ENCODE results near the gene PITPNM3.
"Not testable (repeated sequence)": the region's sequence is repeated elsewhere in the genome, so short reads cannot be mapped to it uniquely, and the experiment has no call there.

Gene PITPNM3

DNA sequence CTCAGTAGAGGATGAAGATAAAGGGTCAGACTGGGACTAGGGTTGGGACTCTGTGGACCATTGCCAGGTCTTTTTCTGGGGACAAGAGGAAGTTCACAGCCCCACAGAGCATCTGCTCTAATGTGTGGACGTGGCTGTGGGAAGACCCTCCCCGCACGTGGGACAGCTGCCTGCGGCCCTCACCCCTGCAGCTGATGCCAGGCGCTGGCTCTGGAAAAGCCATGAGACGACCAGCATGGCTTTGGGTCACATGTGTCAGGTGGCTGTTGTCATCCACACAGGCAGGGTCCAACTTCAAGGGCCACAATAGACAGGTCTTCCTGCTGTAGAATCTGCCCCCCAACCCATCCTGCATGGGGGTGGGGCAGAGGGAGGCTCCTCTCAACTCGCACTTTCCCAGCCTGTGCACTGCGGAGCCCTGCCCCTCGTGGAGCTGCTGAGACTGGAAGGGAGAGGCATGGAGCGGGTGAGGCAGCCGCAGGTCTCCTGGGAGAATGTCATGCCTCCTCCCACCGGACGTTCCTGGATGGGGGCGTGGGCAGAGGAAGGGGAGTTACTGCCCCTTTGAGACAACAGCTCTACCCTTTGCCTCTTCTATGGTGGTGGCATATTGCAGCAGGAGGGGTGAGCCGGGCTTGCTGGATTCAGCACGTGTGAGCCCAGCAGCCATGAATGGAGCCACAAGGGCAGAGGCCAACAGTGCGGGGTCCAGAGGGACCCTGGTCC lies 58.7 kb downstream of the PITPNM3 start:
- no peak for DNase-seq

DNA sequence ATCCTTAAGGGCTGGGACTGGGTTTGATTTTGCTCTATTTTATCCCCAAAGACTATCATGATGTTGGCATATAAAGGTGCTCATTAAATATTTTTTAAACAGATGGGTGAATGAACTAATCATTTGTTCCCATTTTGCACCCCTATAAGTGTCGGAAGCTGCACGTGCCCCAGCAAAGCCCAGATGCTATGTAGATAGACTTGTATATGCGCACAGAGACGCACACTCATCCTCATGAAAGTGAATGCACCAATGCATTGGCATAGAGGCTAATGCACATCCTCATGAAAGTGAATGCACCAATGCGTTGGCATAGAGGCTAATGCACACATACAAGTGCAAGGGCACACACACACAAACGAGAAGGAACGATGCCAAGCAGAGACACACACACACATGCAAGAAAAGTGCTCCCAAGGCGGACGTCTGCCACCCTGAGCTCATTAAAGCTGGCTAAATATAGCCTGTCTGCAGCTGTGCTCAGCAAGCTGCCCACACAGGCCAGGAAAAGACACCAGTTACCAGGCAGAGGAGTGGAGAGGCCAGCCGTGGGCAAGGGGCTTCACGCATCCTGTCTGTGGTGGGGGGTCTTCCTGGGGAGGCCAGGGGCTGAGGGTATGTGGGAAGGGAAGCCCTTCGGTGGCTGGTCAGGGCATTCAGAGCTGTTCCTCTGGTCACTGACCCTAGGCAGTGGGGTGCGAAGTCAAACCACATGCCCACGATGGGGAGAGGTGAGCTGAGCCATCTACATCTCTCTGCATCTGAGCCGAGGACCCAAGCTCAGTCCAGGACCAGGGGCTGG lies 59.5 kb downstream of the PITPNM3 start:
- no peak for DNase-seq

GRCh38 chr17:6496116-6496481 lies 60.3 kb downstream of the PITPNM3 start:
- DNase-seq, result no peak

DNA sequence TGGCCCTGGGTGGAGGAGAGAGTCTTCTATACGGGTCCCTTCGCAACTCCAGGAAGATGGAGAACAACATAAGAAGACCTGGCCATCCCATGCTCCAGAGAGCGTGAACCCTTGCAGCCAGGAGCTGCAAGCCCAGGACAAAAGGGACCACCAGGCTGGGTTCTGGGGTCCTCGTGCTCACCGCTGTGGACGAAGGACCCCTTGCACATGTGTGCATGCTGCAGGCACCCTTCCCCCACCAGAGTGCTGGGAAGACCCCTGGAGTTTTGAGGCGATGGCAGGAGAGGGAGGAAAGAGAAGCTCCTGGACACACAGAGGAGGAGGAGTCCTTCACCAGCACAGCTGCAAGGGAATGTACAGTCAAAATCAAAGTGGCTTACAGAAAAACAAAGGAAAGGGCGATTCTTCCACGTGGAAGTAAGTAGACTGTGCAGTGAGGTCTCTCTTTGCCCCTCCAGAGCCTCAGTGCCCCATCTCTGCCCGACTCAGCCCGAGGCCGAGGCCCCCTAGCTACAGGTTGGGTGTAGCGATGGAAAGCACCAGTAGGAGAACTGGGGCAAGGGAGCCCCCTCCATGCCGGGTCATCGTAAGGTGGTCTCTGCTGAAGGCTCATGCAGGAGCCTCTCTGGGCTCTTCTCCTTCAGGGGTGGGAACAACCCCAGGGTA lies 60.8 kb downstream of the PITPNM3 start:
- DNase-seq, result no peak

- no peak for DNase-seq
Measured at GRCh38 chr17:6494239-6494941, 62.0 kb downstream of the PITPNM3 start.

DNA sequence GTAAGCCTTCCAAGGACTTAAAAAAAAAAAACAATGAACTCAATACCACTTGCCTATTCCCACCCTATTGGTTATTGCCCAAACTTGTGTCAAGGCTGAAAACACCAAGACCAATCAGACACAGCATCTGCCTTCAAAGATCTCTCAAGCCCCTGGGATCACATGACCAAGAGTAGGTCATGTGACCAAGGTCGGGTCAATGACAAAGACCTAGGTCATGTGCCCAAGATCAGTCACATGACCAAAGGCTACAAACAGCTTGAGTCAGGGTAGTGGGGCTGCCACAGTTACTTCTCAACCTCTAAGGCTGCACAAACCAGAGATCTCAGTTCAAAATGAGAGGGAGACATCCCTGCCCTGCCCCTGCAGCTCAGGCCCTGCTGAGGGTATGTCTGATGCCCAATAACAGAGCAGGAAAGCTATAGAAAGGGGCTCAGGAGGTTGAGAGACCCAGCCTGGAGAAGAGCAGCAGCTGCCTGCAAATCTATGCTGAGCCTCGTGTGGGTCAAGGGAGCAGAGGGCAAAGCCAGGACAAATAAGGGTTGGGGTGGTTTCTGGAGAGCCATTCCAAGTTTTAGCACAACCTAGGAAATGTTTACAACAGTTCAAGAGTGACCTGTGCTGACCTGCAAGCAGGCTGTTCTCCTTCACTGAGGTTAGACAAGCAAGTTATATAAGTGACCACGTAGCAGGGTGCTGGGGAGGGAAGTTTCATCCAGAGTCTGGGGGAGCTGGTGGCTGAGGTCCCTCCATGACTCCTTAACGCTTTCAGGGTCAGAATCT lies 63.3 kb downstream of the PITPNM3 start:
- DNase-seq, result no peak

- no peak for DNase-seq
Measured at GRCh38 chr17:6491071-6491700, 65.2 kb downstream of the PITPNM3 start.

DNA sequence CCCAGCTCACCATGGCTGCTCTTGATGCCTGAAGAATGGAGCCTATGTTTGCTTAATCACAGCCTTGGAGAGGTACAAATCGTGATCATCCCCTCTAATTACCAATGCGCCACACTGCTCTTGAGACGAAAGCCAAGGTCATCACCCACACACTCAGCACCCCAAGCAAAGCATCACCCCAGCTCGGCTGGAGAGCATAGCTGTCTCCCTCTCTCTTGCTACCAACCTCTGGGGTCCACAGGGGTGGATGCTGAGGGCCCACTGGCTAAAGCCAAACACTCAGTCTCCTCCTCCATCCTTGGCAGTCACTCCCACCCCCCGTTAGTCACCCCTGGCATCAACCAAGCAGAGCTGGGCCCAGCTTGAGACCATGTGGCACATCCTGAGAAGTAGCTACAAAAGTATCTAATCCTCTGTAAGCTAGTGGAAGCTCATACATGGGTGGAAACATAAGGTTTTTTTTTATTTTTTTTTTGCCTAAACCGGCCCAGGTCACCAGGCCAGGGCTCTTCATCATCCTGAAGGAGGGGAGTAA lies 67.3 kb downstream of the PITPNM3 start:
- DNase-seq, result no peak

- no peak for DNase-seq
Measured at GRCh38 chr17:6488008-6488539, 68.3 kb downstream of the PITPNM3 start.

DNA sequence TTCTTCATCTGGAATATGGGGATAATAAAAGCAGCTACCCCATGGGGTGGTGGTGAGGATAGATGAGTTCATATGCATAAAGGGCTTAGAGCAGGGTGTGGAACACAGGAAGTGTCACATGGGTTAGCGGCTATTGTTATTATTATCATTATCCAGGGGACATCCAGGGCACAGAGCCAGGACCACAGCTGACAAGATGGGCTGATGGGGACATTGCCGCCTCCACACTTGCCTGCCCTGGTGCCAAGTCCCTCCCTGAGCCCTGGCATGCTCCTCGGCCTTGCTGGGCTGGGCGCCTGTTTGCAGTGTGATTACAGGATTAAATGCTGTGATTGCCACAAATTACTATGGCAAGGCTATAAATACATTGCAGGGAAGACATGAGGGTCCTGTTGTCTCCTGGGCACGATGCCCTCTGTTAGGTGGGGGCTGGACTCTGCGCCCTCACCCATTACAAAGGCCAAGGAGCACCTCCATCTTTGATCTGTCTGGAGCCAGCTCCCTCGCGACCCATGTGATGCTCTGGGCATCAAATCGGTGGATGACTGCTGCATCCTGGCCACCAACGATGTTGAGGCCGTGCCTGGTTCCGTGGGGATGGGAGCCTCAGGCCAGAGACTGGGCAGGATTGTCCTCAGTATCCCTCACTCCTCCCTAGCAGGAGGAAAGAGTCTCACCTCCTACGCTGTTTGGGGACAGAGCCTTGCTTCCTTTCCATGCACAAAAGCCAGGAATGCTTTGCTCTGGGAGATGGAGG lies 68.9 kb downstream of the PITPNM3 start:
- no peak for DNase-seq

- DNase-seq, result no peak
Measured at GRCh38 chr17:6485646-6486412, 70.5 kb downstream of the PITPNM3 start.

DNA sequence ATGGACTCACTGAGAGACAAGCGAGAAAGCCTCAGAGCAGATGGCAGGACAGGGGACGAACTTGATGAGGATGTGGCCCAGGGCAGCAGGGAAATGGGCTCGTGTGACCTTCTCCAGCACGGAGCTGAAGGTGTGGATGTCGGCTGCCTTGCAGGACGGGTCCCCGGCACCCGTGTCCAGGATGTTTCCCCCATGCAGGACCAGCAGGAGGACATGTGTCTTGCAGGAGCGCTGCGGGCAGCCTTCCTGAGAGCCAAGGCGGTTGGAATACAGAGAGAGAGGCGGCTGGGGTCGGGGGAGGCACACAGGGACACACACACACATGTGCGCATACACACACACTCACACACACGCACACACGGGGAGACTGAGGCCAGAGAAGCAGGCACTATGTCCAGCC lies 72.8 kb downstream of the PITPNM3 start:
- DNase-seq, result no peak

GRCh38 chr17:6482796-6483195 lies 73.6 kb downstream of the PITPNM3 start:
- DNase-seq, result not testable (repeated sequence)

DNA sequence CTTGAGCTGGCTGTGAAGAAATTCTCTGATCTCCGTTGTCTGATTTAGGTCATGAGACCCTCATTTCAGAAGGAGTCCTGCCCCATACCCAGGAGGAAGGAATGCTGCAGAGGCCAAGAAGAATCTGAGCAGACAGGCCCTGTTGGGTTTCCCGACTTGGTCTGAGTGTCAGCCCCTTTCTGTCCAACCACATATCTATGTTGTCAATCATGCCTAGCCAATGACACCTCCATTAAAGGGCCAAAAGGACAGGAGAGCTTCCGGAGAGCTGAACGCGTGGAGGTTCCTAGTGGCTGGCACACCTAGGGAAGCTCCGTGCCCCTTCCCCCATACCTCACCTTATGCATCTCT lies 74.3 kb downstream of the PITPNM3 start:
- no peak for DNase-seq

DNA sequence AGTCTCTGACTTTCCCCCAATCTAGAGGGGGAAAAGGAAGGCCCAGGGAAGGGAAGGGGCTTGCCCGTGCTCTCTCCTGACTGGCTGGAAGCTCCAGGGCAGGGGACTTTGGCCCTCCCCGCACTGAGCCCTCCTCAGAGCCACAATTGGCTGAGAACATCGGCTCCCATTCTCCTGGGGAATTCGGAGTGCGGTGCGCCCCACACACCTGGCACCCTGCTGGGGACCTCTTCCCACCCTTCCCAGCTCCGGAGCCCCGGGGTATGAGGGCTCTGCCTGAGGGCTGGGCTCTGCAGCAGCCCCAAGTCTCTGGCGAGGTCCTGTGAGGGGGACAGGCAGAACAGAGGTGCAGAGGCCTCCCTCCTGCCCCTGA lies 76.1 kb downstream of the PITPNM3 start:
- DNase-seq, result no peak

- no peak for DNase-seq
Measured at GRCh38 chr17:6479622-6480302, 76.6 kb downstream of the PITPNM3 start.

- no peak for DNase-seq
Measured at GRCh38 chr17:6478486-6478885, 77.9 kb downstream of the PITPNM3 start.

- no peak for DNase-seq
Measured at GRCh38 chr17:6477831-6478383, 78.4 kb downstream of the PITPNM3 start.

GRCh38 chr17:6476810-6477179 lies 79.6 kb downstream of the PITPNM3 start:
- DNase-seq, result no peak

Data from activated naive CD4-positive, alpha-beta T cell treated with anti-CD3 and anti-CD28 coated beads, Interleukin-2, amount 50 U/mL, for 16 hours (primary cell).